Measurements from ENCODE around the gene SCRT2.

DNA sequence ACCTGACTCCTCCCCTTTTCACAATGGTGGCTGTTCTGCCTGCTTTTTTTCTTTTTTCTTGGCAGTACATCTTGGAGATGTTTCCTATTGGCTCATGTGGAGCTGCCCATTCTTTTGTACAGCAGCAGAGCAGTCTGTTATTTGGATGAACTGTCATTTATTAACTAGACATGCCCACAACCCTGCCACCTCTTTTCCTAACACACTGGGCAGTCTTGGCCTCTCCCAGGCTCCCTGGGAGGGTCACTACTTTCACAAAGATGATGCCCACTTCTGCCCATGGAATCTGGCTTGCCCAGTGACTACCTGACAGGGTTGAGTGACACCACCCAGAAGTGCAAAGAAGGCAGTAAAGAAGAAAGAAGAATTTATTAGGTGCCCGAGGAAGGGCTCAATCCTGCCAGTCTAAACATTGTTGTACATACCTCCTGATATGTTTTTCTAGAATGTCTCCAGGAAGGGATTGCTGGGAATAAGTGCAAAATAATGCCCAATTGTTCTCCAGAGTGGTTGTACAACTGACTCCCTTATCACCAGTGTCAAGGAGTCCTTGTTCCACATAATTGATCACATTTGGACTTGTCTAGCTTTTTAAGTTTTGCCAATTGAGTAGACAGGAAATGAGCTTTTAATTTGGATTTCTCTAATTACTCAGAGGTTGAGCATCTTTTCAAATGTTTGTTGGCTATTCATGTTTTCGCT is 19.7 kb upstream of the SCRT2 start:
- TF ChIP-seq POLR2AphosphoS5 (IDR thresholded peaks at IDR 0.05; ENCODE audit: low read depth, low read length) (no peak), POLR2A (IDR thresholded peaks at IDR 0.05; ENCODE audit: low read depth, low read length) (no peak)
